H9 (cell line): ENCODE results near the gene LECT2. TPM values are rescaled to one million over a fixed set of nuclear protein-coding genes. Genes with fewer than 3 reads are reported as not detected.

ENCODE experiments used
- DNase-seq: peaks from one replicate; pipeline ENCODE4 v3.0.0-alpha.2; 2017
- H2AFZ ChIP-seq: one replicate; pipeline ENCODE4 v1.6.1; 2013; ENCODE audit warnings: mild to moderate bottlenecking, low read length, control low read depth, moderate library complexity
- H2AK5ac ChIP-seq: 2 replicates; pipeline ENCODE4 v1.6.1; 2013; ENCODE audit warnings: low read length, control low read depth, mixed read lengths; ENCODE audit not compliant: insufficient read length
- H2BK120ac ChIP-seq: one replicate; pipeline ENCODE4 v1.6.1; 2013; ENCODE audit warnings: low read depth, mild to moderate bottlenecking, low read length, control low read depth, inconsistent platforms; ENCODE audit not compliant: poor library complexity, severe bottlenecking
- H2BK12ac ChIP-seq: 2 replicates; pipeline ENCODE4 v1.6.1; 2013; ENCODE audit warnings: low read length, control low read depth, mixed read lengths, low read depth; ENCODE audit not compliant: insufficient read length
- H2BK15ac ChIP-seq: 2 replicates; pipeline ENCODE4 v1.6.1; 2013; ENCODE audit warnings: low read depth, low read length, control low read depth
- H2BK20ac ChIP-seq: one replicate; pipeline ENCODE4 v1.6.1; 2013; ENCODE audit warnings: low read depth, mild to moderate bottlenecking, low read length, control low read depth, inconsistent platforms; ENCODE audit not compliant: poor library complexity, severe bottlenecking
- H2BK5ac ChIP-seq: 2 replicates; pipeline ENCODE4 v1.6.1; 2013; ENCODE audit warnings: low read length, control low read depth, mixed read lengths; ENCODE audit not compliant: insufficient read length
- H3K14ac ChIP-seq: 2 replicates; pipeline ENCODE4 v1.6.1; 2013; ENCODE audit warnings: low read length, control low read depth; ENCODE audit not compliant: insufficient read depth
- H3K18ac ChIP-seq: 2 replicates; pipeline ENCODE4 v1.6.1; 2013; ENCODE audit warnings: low read depth, mild to moderate bottlenecking, mixed read lengths, low read length, control low read depth; ENCODE audit not compliant: insufficient read length
- H3K23ac ChIP-seq: 2 replicates; pipeline ENCODE4 v1.6.1; 2013; ENCODE audit warnings: low read length, control low read depth, mixed read lengths, low read depth; ENCODE audit not compliant: insufficient read length
- H3K23me2 ChIP-seq: 2 replicates; pipeline ENCODE4 v1.6.1; 2013; ENCODE audit warnings: low read depth, mild to moderate bottlenecking, mixed read lengths, low read length, control low read depth; ENCODE audit not compliant: insufficient read length, poor library complexity, severe bottlenecking
- H3K27ac ChIP-seq: 2 replicates; pipeline ENCODE4 v1.5.1; 2013; ENCODE audit warnings: low read length, control low read depth, mixed read lengths, low read depth; ENCODE audit not compliant: insufficient read length
- H3K27me3 ChIP-seq: 2 replicates; pipeline ENCODE4 v1.6.1; 2013; ENCODE audit warnings: low read length, control low read depth, inconsistent platforms; ENCODE audit not compliant: insufficient read depth
- H3K4ac ChIP-seq: 2 replicates; pipeline ENCODE4 v1.6.1; 2013; ENCODE audit warnings: low read depth, mild to moderate bottlenecking, control low read depth, inconsistent platforms, low read length, moderate library complexity
- H3K4me1 ChIP-seq: 2 replicates; pipeline ENCODE4 v1.6.1; 2013; ENCODE audit warnings: low read length, control low read depth, inconsistent platforms; ENCODE audit not compliant: insufficient read depth
- H3K4me2 ChIP-seq: 2 replicates; pipeline ENCODE4 v1.6.1; 2013; ENCODE audit warnings: low read length, control low read depth, mixed read lengths; ENCODE audit not compliant: insufficient read length, insufficient read depth
- H3K56ac ChIP-seq: 2 replicates; pipeline ENCODE4 v1.6.1; 2013; ENCODE audit warnings: low read depth, mild to moderate bottlenecking, mixed read lengths, low read length, control low read depth; ENCODE audit not compliant: insufficient read length
- H3K79me1 ChIP-seq: 2 replicates; pipeline ENCODE4 v1.6.1; 2013; ENCODE audit warnings: low read depth, mild to moderate bottlenecking, moderate library complexity, low read length, control low read depth, inconsistent platforms; ENCODE audit not compliant: insufficient read depth, poor library complexity, severe bottlenecking
- H3K79me2 ChIP-seq: 2 replicates; pipeline ENCODE4 v1.6.1; 2013; ENCODE audit warnings: low read length, control low read depth, inconsistent platforms; ENCODE audit not compliant: insufficient read depth
- H3K9ac ChIP-seq: 2 replicates; pipeline ENCODE4 v1.6.1; 2013; ENCODE audit warnings: low read length, control low read depth, mixed read lengths; ENCODE audit not compliant: insufficient read length; ENCODE audit errors: extremely low read depth
- H3K9me3 ChIP-seq: one replicate; pipeline ENCODE4 v1.6.1; 2013; ENCODE audit warnings: low read depth, low read length, inconsistent platforms; ENCODE audit not compliant: control insufficient read depth
- H3T11ph ChIP-seq: one replicate; pipeline ENCODE4 v1.6.1; 2013; ENCODE audit warnings: mild to moderate bottlenecking, low read length, control low read depth, inconsistent platforms
- H4K20me1 ChIP-seq: one replicate; pipeline ENCODE4 v1.6.1; 2013; ENCODE audit not compliant: control insufficient read depth, insufficient read length, insufficient read depth
- H4K5ac ChIP-seq: 2 replicates; pipeline ENCODE4 v1.6.1; 2013; ENCODE audit warnings: low read depth, mild to moderate bottlenecking, mixed read lengths, low read length, control low read depth; ENCODE audit not compliant: insufficient read length
- H4K8ac ChIP-seq: replicated peaks from 2 replicates; pipeline ENCODE4 v1.6.1; 2013; ENCODE audit warnings: low read length, control low read depth, mixed read lengths, low read depth; ENCODE audit not compliant: insufficient read length
- H4K91ac ChIP-seq: 2 replicates; pipeline ENCODE4 v1.6.1; 2013; ENCODE audit warnings: low read depth, mild to moderate bottlenecking, moderate library complexity, mixed read lengths, low read length, control low read depth; ENCODE audit not compliant: insufficient read length
- H3K27ac Mint-ChIP-seq, 3 experiments: 2 replicates in 2 of 3; 3 replicates in 1 of 3; pipeline ENCODE4 v1.8.0; 2020 to 2021; ENCODE audit warnings: mixed read lengths in 3 of 3, mild to moderate bottlenecking in 1 of 3, moderate library complexity in 1 of 3
- H3K27me3 Mint-ChIP-seq: 2 replicates; pipeline ENCODE4 v1.8.0; 2021; ENCODE audit warnings: low read depth, mild to moderate bottlenecking, moderate library complexity, mixed read lengths
- H3K36me3 Mint-ChIP-seq, 3 experiments: 2 replicates in 2 of 3; 3 replicates in 1 of 3; pipeline ENCODE4 v1.8.0; 2020 to 2021; ENCODE audit warnings: low read depth in 3 of 3, mixed read lengths in 3 of 3; ENCODE audit not compliant: insufficient read depth in 1 of 3
- H3K4me1 Mint-ChIP-seq, 2 experiments: 2 replicates each; pipeline ENCODE4 v1.8.0; 2020; ENCODE audit warnings: mixed read lengths in 2 of 2
- H3K4me3 Mint-ChIP-seq, 2 experiments: 2 replicates in 1 of 2; 3 replicates in 1 of 2; pipeline ENCODE4 v1.8.0; 2020 to 2021; ENCODE audit warnings: mild to moderate bottlenecking in 2 of 2, mixed read lengths in 2 of 2, moderate library complexity in 1 of 2
- H3K9me3 Mint-ChIP-seq, 2 experiments: 2 replicates in 1 of 2; 3 replicates in 1 of 2; pipeline ENCODE4 v1.8.0; 2020; ENCODE audit warnings: mild to moderate bottlenecking in 2 of 2, mixed read lengths in 2 of 2, moderate library complexity in 1 of 2
- CTCF ChIP-seq: fragments of 200-600 bp; sonication (generic); conservative IDR thresholded peaks from 3 replicates; pipeline ENCODE4 v1.8.0; 2021; ENCODE audit warnings: antibody characterized with exemption, mild to moderate bottlenecking
- WGBS: extraction: QIAGEN DNeasy Blood & Tissue Kit; methylation state at CpG from one replicate; pipeline ENCODE4 v1.1.7; 2013; ENCODE audit warnings: missing lambda C conversion rate, low lambda C conversion rate, mixed read lengths; ENCODE audit not compliant: insufficient read length; ENCODE audit errors: extremely low coverage; 5-methylcytosine and 5-hydroxymethylcytosine counted together
- total RNA-seq: library from RNA; stranded (reverse); gene quantifications from 2 replicates; pipeline ENCODE4 v1.2.1, GENCODE V29; 2021

LECT2 gene
- total RNA-seq, 1 experiment from 2014 or later: not detected

- DNase-seq: peak; percentile 93
- Mint-ChIP-seq H3K27me3 (peaks cover 20% of the 10 kb centered on the region), H3K27ac (no peak overlapping the region), H3K4me1 (peaks cover 15 to 19% of the 10 kb centered on the region in 2 experiments), H3K36me3 (no peaks in the 10 kb centered on the region), H3K4me3 (no peak overlapping the region), H3K9me3 (no peaks in the 10 kb centered on the region; a peak in 1 of 5 replicates)
- H3K9ac ChIP-seq: no peak overlapping the region
- H3K79me1 ChIP-seq: no peaks in the 10 kb centered on the region
- no peak overlapping the region for H3K56ac ChIP-seq
- no peak overlapping the region for H3K14ac ChIP-seq
- H3K4me1 ChIP-seq: peaks cover 5% of the 10 kb centered on the region; the same call in 1 of the 2 replicates
- peak; percentile 95 for TF ChIP-seq CTCF
- H3K18ac ChIP-seq: no peak overlapping the region
- WGBS: no CpG with 5 or more reads among the region's 17 CpGs
- H2AFZ ChIP-seq: no peak overlapping the region
- H4K5ac ChIP-seq: no peak overlapping the region
- no peaks in the 10 kb centered on the region for H3K79me2 ChIP-seq
- H3K9me3 ChIP-seq: no peaks in the 10 kb centered on the region
- H2BK12ac ChIP-seq: no peak overlapping the region
- no peak overlapping the region for H3K27ac ChIP-seq
- H2BK5ac ChIP-seq: no peak overlapping the region
- H4K20me1 ChIP-seq: no peaks in the 10 kb centered on the region
- H4K8ac ChIP-seq: no peak overlapping the region
- H3K4me2 ChIP-seq: no peak overlapping the region
- no peak overlapping the region for H3K4ac ChIP-seq
- no peak overlapping the region for H2BK20ac ChIP-seq
- H2BK15ac ChIP-seq: no peak overlapping the region
- H2AK5ac ChIP-seq: no peak overlapping the region
- no peaks in the 10 kb centered on the region for H3K23me2 ChIP-seq
- H3K27me3 ChIP-seq: no peaks in the 10 kb centered on the region
- H3K23ac ChIP-seq: no peak overlapping the region
- H3T11ph ChIP-seq: no peak overlapping the region
- no peak overlapping the region for H2BK120ac ChIP-seq
- H4K91ac ChIP-seq: no peak overlapping the region
Observed at GRCh38 chr5:135977375-135977928, 22.7 kb upstream of the LECT2 start.
